DND-41 (cell line): Measurements from ENCODE around the gene ADAMTS12.

ENCODE experiments used
- EZH2 ChIP-seq: IDR thresholded peaks from 3 replicates; pipeline ENCODE4 v1.6.1; 2012; ENCODE audit warnings: borderline replicate concordance, low read depth, mild to moderate bottlenecking, moderate library complexity, low read length, inconsistent platforms; ENCODE audit not compliant: severe bottlenecking
- TF ChIP-seq, protein P1 (sequence below): IDR thresholded peaks from 2 replicates; pipeline ENCODE4 v1.5.1; 2012; ENCODE audit warnings: borderline replicate concordance, low read length, moderate library complexity, mild to moderate bottlenecking; ENCODE audit not compliant: poor library complexity, severe bottlenecking; ENCODE audit errors: extremely low read depth

DNA sequence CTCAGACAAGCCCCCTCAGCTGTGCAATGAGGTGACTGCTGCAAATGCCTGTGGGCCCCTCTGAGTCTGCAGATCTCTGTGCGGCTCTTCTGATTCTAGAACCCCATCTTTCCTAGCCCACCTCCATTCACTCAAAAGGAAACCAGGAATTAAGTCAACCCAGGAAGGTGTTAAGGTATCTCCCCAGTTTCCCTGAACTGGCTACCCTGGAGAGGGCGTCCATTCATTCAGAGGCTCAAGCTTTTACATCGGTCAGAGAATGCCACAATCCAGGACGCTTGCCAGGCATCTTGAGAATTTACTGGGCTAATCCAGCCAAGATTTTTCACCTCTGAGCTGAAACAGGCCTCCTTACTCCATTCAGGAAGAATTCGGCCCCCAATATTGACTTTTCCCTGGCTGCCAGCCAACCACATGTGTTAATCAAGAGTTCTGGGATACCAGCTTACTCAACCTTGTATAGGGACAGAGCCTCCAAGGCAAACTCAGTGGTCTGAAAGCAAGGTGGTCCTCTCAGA, 889 bp upstream of the ADAMTS12 start:
- TF ChIP-seq, protein P1, sequence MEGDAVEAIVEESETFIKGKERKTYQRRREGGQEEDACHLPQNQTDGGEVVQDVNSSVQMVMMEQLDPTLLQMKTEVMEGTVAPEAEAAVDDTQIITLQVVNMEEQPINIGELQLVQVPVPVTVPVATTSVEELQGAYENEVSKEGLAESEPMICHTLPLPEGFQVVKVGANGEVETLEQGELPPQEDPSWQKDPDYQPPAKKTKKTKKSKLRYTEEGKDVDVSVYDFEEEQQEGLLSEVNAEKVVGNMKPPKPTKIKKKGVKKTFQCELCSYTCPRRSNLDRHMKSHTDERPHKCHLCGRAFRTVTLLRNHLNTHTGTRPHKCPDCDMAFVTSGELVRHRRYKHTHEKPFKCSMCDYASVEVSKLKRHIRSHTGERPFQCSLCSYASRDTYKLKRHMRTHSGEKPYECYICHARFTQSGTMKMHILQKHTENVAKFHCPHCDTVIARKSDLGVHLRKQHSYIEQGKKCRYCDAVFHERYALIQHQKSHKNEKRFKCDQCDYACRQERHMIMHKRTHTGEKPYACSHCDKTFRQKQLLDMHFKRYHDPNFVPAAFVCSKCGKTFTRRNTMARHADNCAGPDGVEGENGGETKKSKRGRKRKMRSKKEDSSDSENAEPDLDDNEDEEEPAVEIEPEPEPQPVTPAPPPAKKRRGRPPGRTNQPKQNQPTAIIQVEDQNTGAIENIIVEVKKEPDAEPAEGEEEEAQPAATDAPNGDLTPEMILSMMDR = no peak
- TF ChIP-seq EZH2 = no peak
